Amniotic epithelial cell (primary cell): Measurements from ENCODE around the gene ERAL1.
"Not testable (repeated sequence)": the region's sequence is repeated elsewhere in the genome, so short reads cannot be mapped to it uniquely, and the experiment has no call there.

ENCODE experiments used
- DNase-seq: peaks from one replicate; pipeline ENCODE4 v3.0.0-alpha.2; 2010; ENCODE audit warnings: low read depth

The ERAL1 gene

DNA sequence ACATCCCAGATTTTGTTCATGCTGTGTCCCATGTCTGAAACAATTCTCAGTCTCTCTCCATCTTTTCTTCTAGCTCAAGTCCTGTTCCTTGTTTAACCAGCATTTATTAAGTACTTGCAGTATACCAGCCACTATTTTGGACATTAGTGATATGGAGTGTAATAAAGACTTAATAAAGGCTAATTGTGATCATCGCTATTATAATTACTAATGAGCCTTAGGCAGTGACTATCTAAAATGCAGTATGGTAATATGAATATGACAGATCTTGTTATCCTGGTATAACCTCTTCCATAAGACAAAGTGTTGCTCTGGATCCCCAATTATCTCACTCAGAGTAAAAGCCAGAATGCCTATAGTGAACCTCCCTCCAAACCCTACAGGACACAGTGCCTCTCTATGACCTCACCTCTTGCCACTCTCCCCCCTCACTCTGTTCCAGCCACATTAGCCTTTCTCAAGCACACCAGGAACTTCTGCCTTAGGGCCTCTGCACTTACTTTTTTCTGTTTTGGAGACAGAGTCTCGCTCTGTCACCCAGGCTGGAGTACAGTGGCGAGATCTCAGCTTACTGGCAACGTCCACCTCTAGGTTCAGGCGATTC is 44.5 kb downstream of the ERAL1 start:
- DNase-seq, result no peak

DNA sequence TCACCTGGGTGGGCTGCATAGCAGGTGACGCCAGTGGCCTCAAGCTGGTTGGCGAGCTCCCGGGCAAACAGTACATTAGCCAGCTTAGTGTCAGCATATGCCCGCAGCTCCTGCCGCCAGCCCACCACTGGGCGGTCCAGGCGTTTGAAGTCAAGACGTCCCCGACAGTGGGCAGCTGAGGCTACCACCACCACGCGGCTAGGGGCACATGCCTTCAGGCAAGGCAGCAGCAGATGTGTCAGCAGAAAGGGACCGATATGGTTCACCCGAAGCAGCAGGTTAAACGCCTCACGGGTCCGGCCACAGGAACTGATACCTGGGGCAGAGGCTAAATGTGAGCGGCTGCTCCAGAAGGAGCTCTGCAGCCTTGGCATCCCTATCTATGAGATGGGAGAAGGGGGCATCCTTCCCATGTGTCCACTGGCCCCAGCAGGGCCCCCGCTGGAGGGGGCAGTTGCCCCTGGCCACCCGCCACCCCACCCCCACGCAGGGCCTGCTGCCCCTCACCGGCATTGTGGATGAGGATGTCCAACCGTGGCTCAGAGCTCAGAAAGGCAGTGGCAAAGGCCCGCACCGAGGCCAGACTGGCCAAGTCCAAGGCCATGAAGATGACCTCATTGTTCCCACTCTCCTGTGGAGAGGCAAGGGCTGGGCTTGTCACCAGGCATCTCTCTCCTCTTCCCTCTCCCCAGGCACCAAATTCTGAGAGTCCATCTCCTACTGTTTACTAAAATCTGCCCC is 46.3 kb downstream of the ERAL1 start:
- DNase-seq, result no peak

DNA sequence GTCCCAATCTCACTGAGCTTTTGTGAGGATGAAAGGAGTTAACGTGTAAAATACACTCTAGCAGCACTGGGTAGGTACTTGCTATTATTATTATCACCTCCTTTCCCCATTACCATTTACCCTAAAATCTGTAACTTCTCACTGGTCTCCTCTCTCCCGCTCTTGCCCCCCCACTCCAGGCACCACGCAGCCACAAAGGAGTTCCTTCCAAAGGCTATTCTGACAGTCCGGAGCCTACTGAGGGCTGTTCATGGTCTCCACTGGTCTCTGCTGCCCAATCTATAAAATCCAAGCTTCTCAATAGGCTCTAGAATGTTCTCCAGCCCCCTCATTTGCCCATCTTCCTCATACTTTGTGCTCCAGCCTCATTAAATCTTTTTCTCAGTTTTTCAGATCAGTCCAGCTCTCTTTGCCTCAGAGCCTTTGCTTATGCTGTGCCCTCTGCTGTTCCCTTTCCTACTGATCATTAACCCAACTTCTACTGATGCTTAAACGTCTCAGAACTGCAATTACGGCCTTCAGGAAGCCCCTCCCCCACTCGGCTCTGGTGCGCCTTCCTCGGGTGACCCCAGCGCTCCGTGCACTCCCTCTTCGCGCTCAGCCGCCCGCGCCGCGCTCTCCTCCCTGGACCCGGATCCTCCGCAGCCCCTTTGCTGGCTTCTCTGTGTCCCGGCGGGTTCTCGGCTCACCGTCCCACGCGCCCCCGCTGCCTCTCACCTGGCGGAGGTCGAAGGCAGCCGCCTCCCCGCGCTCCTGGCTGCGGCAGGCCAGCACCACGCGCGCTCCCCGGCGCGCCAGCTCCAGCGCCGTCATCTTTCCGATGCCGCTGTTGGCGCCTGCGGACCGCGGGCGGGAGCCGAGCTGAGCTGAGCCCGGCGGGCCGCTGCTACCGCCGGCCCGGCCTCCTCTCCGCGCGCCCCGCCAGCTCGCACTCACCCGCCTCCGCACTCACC is 47.3 kb downstream of the ERAL1 start:
- DNase-seq, result peak; percentile 17

DNA sequence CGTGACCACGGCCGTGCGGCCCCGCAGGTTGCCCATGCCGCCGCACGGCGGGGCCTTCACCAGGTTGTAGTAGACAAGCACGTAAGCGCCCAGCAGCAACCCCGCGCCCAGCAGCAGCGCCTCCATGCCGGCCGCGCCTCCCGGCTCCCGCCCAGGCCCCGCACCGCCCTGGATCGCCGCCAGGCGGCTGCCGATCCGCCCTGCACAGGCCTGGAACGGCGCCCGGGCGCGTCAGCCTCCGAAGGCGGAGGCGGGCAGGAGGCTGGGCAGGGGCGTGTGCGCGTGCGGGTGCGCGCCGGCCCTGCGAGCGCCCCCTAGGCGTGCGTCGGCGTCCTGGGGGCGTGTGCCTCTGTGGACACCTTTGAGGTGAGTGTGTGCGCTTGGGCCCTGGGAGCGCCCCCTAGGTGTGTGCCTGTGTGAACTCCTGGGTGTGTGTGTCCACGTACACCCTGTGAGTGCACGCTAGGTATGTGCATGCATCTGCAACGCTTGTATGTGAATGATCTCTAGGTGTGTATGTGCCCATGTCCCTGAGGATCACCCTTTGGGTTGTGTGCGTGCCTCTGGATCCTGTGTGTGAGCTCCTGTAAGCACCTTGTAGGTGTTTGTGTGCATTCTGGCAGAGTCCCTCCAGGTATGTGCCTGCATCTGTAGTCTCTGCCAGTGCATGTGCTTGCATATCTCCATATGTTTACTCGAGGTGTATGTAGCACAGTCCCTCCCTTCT is 48.2 kb downstream of the ERAL1 start, which contains the start of gene DHRS13:
DHRS13 (minus strand) TSS at position 261 of the 727 bp plus-strand sequence; CDS start at position 126, 135 bp downstream.
- DNase-seq, result peak; percentile 79

DNA sequence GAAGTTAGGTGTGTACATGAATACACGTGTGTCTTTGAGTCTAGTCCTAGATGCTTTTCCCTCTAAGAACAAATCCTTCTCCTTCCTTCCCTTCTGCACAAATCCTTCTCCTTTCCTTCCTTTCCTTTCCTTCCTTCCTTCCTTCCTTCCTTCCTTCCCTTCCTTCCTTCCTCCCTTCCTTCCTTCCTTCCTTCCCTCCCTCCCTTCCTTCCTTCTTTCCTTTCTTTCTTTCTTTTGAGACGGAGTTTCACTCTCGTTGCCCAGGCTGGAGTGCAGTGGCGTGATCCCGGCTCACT is 48.7 kb downstream of the ERAL1 start:
- DNase-seq, result not testable (repeated sequence)

DNA sequence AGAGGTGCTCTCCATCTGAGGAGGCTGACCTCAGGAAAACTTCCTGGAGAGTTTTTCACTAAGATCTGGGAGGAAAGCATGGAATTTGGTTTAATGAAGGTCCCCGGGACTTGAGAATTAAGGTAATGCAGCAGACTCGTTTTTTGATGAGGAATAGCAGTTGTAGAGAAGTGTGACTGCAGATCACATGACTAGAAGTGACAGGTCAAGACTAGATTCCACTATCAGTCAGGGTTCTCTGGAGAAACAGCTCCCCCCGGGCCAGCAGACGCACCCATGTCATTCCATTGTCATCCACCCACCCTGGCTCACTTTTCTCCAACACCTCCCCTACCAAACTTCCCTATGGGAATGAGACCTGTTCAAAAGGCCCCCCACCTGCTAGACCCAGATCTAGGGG is 50.0 kb downstream of the ERAL1 start:
- no peak for DNase-seq

DNA sequence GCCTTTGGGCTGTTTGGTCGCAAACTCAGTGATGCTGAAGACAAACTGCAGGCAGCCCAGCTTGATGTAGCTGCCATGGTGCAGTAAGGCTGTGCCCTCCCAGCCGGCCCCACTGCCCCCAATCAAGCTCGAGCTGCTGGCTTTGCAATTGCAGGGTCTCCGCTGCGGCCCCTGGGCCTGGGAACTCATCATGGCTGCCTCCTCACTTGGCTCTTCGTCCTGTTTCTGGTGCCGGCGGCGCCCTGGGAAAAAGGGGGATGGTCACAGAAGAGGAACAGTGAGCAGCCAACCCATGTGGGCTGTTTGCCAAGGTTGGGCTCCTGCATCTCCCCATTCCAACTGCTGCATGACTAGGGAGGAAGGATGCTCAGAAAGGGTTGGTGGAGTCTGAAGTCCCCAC is 51.5 kb downstream of the ERAL1 start:
- DNase-seq, result no peak

DNA sequence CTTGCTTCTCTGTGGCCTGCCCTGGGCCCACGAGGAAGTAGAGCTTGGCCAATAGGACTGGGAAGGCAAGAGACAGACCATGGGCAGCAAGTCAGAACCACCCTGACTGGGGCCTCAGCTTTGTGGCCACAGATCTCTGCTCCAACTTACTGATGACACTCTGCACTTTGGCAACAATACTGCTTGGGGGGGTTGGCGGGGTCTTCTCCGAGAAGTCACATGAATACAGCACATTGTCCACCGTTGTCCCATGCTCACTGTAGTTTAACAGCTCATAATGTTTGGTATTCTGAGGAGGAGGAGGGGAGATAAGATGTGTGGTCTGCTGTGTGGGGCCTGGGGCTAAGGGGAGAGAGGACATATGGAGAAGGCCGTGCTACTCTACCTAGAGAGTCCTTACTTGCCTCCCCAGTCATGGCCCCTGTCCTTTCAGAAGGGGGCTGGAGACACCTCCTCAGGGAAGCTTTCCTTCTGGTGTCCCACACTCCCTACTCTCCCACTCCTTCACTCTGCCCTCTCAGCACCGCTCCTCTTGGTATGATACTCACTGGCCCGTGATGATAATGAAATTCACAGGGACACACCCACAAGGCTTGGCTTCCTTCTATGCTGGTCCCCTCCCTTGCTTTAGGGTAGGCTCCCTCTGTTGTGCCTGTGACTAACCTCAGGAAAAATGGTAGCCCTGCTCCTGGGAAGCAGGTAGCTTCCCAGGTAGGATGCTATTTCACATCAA is 52.1 kb downstream of the ERAL1 start:
- no peak for DNase-seq

DNA sequence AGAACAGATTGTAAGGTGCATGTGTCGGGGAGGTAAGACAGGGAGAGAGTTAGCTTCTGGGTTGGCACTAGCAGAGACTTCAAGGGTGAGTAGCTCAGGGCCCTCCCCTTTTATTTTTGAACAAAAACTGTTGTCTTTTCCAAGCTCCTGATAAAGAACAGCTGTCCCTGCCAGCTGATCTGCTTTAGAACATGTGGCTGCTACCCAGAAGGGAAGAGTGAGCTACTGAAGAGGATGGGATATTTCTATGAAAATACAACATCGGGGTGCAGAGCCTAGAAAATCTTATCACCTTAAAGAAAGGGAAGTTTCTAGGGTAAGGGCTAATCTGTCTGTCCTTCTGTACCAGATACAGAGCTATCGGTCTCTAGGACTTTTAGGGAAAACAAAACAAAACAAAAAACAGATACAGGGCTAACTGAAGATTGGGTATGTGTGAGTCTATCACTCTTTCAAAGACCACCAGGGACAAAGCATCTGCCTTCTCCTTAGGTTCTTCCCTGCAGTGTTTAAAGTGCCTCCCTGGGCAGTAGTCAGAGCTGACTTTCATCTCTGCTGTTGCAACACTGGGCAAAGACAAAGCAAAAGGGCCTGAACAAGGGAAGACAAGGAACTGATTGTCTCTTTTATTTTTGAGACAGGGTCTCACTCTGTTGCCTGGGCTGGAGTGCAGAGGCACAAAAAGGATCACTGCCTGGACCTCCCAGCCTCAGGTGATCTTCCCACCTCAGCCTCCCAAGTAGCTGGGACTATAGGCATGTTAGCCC is 53.1 kb downstream of the ERAL1 start:
- no peak for DNase-seq

DNA sequence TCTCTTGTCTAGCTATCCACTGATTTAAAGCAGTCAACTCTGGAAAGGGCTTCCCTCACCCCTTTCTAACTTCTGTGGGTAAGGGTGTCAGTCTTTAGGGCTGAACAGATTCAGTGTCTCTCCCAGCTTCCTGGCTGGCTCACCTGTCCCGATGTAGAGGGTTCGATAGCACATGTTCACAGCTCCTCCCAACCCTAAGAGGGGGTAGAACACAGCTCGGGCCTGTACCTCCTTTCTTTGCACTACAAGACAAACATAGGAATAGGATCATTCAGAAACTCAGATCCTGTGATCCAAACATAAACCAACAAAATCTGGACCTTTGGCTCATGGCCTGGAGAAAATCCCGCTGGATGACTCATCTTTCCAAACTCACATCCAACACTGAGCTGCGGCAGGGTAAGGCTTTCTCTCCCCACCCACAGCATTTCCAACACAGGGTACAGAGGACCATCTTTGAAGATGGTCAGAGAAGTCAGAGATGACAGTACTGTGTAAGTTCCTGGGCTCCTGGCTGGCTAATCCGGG is 53.9 kb downstream of the ERAL1 start:
- DNase-seq, result peak; percentile 60

DNA sequence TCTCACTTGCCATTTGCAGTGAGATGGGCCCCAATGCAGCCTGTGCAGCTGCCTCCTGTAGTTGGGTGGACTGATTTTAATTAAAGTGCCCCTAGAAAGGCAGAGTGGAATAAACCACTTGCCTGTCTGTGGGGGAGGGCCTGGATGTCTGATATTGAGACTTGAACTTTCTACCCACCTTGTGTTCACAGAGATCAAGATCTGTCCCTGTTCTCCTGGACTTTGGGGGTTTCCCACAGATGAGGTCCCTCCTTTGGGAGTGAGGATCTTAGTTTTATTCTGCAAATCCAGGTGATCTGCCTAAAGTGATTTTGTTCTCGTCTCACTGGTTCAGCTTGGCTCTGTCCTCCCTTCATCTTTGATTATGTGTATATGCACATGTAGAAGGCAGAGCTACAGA is 55.7 kb downstream of the ERAL1 start:
- no peak for DNase-seq
